ENCODE results near the gene LTBP1.
A peak's percentile ranks its signal among the peaks of the same experiment; 100 is the strongest.

DNA sequence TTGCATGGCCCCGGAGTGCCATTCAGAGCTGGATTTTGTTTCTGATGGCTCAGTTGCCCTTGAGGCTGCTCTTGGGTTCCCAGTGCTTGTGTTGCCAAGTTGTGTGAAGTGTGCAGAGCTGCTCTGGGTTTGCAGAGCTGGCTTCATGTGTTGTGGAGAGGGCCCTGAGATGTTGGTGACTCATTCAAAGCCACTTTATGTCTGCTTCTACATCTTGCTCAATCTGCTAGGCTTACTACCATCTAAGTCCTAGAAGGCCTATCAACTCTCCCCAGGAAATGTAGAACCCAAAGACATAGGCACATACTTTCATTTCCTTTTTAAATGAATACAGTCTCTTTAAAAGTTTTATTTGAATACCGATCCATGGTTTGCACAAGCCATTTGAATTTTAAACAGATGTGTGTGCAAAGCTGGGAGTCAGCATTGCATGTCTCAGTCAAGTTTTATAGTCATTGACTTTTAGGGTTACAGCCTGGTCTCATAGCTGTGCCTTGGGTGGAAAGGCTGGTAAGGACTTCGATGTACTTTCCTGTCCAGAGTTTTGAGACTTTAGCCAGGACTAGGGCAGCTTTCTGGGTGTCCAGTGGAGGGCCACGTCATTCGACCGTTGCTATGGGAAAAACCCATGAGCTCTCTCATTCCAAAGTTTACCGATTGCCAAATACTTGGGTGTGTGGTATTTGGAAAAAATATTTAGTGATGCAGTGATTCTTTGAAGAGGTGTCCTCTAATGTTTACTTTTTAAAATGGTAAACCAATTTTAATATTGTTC lies 105.0 kb downstream of the LTBP1 start:
- TF ChIP-seq, protein P1, sequence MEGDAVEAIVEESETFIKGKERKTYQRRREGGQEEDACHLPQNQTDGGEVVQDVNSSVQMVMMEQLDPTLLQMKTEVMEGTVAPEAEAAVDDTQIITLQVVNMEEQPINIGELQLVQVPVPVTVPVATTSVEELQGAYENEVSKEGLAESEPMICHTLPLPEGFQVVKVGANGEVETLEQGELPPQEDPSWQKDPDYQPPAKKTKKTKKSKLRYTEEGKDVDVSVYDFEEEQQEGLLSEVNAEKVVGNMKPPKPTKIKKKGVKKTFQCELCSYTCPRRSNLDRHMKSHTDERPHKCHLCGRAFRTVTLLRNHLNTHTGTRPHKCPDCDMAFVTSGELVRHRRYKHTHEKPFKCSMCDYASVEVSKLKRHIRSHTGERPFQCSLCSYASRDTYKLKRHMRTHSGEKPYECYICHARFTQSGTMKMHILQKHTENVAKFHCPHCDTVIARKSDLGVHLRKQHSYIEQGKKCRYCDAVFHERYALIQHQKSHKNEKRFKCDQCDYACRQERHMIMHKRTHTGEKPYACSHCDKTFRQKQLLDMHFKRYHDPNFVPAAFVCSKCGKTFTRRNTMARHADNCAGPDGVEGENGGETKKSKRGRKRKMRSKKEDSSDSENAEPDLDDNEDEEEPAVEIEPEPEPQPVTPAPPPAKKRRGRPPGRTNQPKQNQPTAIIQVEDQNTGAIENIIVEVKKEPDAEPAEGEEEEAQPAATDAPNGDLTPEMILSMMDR (IDR thresholded peaks at IDR 0.05): no peak
- TF ChIP-seq POLR2A (IDR thresholded peaks at IDR 0.05): no peak
- peak; percentile 21 for TF ChIP-seq POLR2AphosphoS5 (IDR thresholded peaks at IDR 0.05)
